HEK293T (cell line): ENCODE results near the gene C1GALT1C1L.

Experiments used
- ARNT ChIP-seq: fragments of 450-650 bp; IDR thresholded peaks from 2 replicates; pipeline ENCODE4 v1.6.1; 2017; ENCODE audit warnings: mild to moderate bottlenecking
- ELF4 ChIP-seq: fragments of 450-650 bp; IDR thresholded peaks from 2 replicates; pipeline ENCODE4 v1.6.1; 2017; ENCODE audit warnings: antibody characterized with exemption
- FOXA1 ChIP-seq: fragments of 450-650 bp; IDR thresholded peaks from 2 replicates; pipeline ENCODE4 v1.6.1; 2016; ENCODE audit warnings: mild to moderate bottlenecking
- FOXK2 ChIP-seq: fragments of 450-650 bp; IDR thresholded peaks from 2 replicates; pipeline ENCODE4 v1.6.1; 2016; ENCODE audit warnings: mild to moderate bottlenecking
- FOXM1 ChIP-seq: fragments of 450-650 bp; IDR thresholded peaks from 2 replicates; pipeline ENCODE4 v1.6.1; 2017; ENCODE audit warnings: mild to moderate bottlenecking, borderline replicate concordance
- L3MBTL2 ChIP-seq: fragments of 450-650 bp; conservative IDR thresholded peaks from 2 replicates; pipeline ENCODE4 v1.6.1; 2016; ENCODE audit warnings: mild to moderate bottlenecking
- NFRKB ChIP-seq: fragments of 450-650 bp; IDR thresholded peaks from 2 replicates; pipeline ENCODE4 v1.6.1; 2016; ENCODE audit warnings: mild to moderate bottlenecking, moderate library complexity
- SP1 ChIP-seq: fragments of 450-650 bp; IDR thresholded peaks from 2 replicates; pipeline ENCODE4 v1.6.1; 2017
- TARDBP ChIP-seq: fragments of 450-650 bp; IDR thresholded peaks from 2 replicates; pipeline ENCODE4 v1.6.1; 2016

- TF ChIP-seq L3MBTL2 (no peak), ELF4 (no peak), TARDBP (no peak), NFRKB (no peak), SP1 (no peak), FOXM1 (no peak), FOXK2 (no peak), ARNT (no peak), FOXA1 (no peak)
Measured at GRCh38 chr2:43653506-43653905, 22.7 kb downstream of the C1GALT1C1L start.
